Muscle layer of duodenum (tissue), 2 donors: ENCODE results near the gene CNTNAP2.

Source experiments
- H3K27ac ChIP-seq: one replicate; pipeline ENCODE4 v1.7.0; 2013; ENCODE audit warnings: mild to moderate bottlenecking, low read length
- H3K27me3 ChIP-seq: one replicate; pipeline ENCODE4 v1.7.0; 2013; ENCODE audit warnings: low read depth, mild to moderate bottlenecking, control low read depth, low read length
- H3K36me3 ChIP-seq, 2 donors: one replicate each; pipeline ENCODE4 v1.7.0; 2013; ENCODE audit warnings: low read length in 2 of 2, control low read depth in 1 of 2, mild to moderate bottlenecking in 1 of 2; ENCODE audit not compliant: insufficient read depth in 2 of 2, control insufficient read depth in 1 of 2
- H3K4me1 ChIP-seq, 2 donors: one replicate each; pipeline ENCODE4 v1.7.0; 2013; ENCODE audit warnings: low read length in 2 of 2, mild to moderate bottlenecking in 2 of 2, control low read depth in 1 of 2, moderate library complexity in 1 of 2; ENCODE audit not compliant: insufficient read depth in 2 of 2, control insufficient read depth in 1 of 2
- H3K4me3 ChIP-seq, 2 donors: one replicate each; pipeline ENCODE4 v1.7.0; 2013; ENCODE audit warnings: low read length in 2 of 2, low read depth in 1 of 2, mild to moderate bottlenecking in 1 of 2
- H3K9me3 ChIP-seq, 2 donors: one replicate each; pipeline ENCODE4 v1.7.0; 2013; ENCODE audit warnings: low read length in 2 of 2, control low read depth in 1 of 2, mild to moderate bottlenecking in 1 of 2; ENCODE audit not compliant: control insufficient read depth in 1 of 2
- donor health status: healthy.

Gene CNTNAP2

DNA sequence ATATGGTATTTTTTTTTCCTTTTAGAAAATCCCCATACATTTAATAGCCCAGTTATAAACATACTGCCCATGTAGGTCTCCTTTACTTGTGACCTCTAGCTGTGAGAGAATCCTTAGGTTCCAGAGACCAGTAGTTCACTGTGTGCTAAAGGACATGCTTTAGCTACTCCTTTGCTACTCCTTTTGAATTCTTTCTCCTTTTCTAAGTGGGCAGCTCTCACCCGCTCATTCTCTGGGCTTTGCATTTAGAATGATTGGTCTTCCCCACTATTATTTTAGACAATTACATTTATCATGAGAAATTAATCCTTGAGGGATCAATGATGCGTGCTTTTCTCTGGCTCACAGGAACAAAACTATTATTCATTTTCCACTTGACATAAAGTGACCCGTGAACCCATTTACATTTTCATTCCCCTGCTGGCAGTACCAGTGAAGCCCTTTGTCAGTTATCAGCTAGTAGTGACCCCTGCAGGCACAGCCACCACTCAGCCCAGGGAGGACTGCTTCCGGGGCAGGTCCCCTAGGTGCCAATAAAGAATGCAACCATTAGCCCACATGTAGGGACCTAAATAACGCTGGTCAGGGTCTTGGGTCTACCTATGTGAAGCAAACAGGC lies 844.3 kb downstream of the CNTNAP2 start:
- Histone ChIP-seq H3K4me3 (no peak overlapping the region), H3K4me1 (no peaks in the 10 kb centered on the region), H3K9me3 (no peaks in the 10 kb centered on the region), H3K36me3 (no peaks in the 10 kb centered on the region), H3K27ac (no peak overlapping the region), H3K27me3 (no peaks in the 10 kb centered on the region)

DNA sequence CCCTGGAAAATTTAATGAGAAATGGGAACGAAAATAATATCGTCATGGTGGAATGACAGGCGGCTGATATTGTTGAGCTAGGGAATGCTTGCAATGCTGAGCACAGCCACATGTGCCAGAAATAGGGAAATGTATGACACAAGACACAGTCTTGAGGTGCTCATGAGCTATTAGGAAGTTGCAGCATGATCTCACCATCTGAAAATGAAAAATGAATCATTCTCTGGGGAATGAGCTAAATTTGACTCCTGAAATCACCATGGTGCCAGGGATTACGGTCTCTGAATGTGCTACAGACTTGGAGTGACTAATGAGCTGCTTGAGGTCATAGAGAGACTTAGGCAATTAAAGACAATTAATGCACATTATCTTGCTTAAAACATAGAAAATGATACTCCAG lies 845.0 kb downstream of the CNTNAP2 start:
- no peak overlapping the region for H3K27ac ChIP-seq
- no peaks in the 10 kb centered on the region for H3K27me3 ChIP-seq
- H3K4me1 ChIP-seq = no peaks in the 10 kb centered on the region
- H3K4me3 ChIP-seq = no peak overlapping the region
- H3K36me3 ChIP-seq = no peaks in the 10 kb centered on the region
- H3K9me3 ChIP-seq = no peaks in the 10 kb centered on the region

DNA sequence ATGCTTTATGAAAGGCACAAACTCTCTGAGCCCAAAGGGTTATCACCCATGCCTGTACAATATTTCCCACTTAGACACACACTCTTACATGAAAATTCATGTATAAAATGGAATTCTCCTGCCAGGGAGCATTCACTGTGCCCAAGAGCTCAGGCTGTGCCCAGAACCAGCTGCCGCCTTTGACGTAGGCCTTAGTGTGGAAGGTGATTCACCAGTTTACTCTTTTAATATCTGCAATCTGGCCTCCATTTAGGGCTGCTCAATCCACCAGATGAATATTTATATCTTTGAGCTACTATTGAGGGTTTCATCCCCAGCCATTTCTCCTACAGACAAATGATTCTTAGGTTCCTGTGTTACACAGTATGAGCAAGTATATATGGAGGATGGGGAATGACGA lies 849.7 kb downstream of the CNTNAP2 start:
- Histone ChIP-seq H3K9me3 (peaks cover 0 to 2% of the 10 kb centered on the region in 2 donors), H3K27ac (no peak overlapping the region), H3K36me3 (no peaks in the 10 kb centered on the region), H3K4me3 (no peak overlapping the region), H3K27me3 (no peaks in the 10 kb centered on the region), H3K4me1 (no peaks in the 10 kb centered on the region)

DNA sequence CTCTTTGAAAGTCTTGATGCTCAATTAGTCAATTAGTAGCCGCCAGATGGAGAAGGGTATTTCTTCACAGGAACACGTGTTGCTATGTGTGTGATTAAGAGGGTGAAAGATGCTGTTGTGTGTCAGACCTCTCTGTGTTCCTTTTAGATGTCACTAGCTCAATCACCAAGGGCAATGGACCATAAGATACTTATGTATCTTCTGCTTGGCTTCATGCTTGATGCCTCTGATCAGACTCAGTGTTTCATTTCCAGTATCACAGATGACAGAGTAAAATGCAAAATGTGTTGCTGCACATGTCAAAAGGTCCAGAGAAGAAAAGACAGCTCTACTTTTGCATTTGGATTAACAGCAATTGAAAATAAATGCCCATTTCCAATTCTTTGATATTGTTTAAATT lies 865.9 kb downstream of the CNTNAP2 start:
- Histone ChIP-seq H3K9me3 (no peaks in the 10 kb centered on the region), H3K4me3 (no peak overlapping the region), H3K27me3 (no peaks in the 10 kb centered on the region), H3K36me3 (no peaks in the 10 kb centered on the region), H3K27ac (no peak overlapping the region), H3K4me1 (no peaks in the 10 kb centered on the region)

DNA sequence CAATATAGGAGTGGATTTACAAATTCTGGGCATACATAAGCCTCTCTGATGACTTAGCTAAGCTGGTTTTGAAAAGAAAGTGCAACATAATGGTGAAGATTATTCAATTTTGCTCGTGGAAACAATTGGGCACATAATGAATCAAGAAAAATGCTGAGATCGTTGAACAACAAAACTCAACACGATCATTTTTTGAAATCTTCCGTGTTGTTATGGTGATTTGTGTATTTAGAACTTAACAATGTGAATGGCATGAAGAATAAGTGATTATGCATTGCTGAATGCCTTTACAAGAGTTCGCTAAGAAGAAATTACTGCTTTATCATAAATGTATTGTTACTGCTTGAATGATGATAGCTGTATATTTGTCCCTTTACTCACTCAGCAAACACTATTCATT lies 875.0 kb downstream of the CNTNAP2 start:
- H3K9me3 ChIP-seq = no peaks in the 10 kb centered on the region
- no peak overlapping the region for H3K4me3 ChIP-seq
- no peaks in the 10 kb centered on the region for H3K4me1 ChIP-seq
- no peak overlapping the region for H3K27ac ChIP-seq
- no peaks in the 10 kb centered on the region for H3K36me3 ChIP-seq
- H3K27me3 ChIP-seq = no peaks in the 10 kb centered on the region

DNA sequence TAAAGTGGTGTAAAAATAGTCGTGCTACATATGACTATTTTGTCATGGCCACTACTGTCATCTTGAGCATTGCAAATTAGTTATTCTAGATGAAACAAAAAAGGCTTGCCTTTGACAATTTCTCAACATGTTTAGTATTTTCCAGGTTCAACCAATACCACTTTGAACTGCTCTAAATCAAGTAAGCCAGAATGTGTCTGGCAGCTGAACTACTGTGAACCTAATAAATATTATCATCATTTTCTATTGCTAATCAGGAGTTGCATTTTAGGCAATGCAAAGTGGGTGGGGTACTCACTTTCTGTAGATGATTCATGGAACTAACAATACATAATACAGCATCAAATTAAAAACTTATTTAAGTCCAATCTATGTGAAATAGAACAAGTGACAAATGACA lies 877.2 kb downstream of the CNTNAP2 start:
- Histone ChIP-seq H3K36me3 (no peaks in the 10 kb centered on the region), H3K9me3 (no peaks in the 10 kb centered on the region), H3K4me1 (no peaks in the 10 kb centered on the region), H3K4me3 (no peak overlapping the region), H3K27me3 (no peaks in the 10 kb centered on the region), H3K27ac (no peak overlapping the region)

DNA sequence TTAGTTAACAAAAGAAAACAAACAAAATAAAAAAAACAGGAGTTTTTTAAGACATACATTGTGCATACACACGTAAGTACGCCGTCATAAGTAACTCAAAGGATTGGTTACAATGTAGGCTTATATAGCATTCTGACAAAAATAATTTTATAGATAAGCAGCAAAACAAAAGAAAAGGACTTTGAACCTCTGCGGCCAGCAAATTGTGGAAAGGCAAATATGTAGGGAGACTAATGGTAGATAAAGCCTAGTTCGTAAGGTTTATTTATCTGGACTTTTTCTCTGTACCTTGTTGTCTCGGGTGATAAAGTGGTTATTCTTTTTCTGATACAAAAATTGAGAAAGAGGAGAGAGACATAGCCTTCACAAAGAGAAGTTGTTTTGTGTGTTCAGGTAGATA lies 891.9 kb downstream of the CNTNAP2 start:
- no peaks in the 10 kb centered on the region for H3K9me3 ChIP-seq
- H3K4me3 ChIP-seq = no peak overlapping the region
- H3K36me3 ChIP-seq = no peaks in the 10 kb centered on the region
- H3K4me1 ChIP-seq = no peaks in the 10 kb centered on the region
- no peak overlapping the region for H3K27ac ChIP-seq
- no peaks in the 10 kb centered on the region for H3K27me3 ChIP-seq

DNA sequence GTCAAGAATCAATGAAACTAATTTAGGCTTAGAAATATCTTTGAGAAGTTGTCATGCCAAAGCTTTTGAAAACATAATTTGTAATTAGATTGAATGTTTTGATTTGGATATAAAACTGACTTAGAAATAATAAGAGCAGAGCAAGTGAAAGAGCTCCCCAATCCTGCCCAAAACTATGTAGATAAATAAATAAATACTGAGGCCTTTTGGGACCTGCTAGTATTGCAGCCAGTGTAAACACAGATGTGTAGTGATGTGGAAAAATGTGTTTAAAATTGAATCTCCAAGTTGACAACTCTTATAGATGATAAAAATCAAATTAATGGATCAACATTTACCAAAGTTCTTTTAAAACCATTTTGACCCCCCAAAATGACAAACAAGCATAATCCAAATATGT lies 896.1 kb downstream of the CNTNAP2 start:
- Histone ChIP-seq H3K27ac (no peak overlapping the region), H3K4me1 (no peaks in the 10 kb centered on the region), H3K36me3 (no peaks in the 10 kb centered on the region), H3K4me3 (no peak overlapping the region), H3K27me3 (no peaks in the 10 kb centered on the region), H3K9me3 (no peaks in the 10 kb centered on the region)

DNA sequence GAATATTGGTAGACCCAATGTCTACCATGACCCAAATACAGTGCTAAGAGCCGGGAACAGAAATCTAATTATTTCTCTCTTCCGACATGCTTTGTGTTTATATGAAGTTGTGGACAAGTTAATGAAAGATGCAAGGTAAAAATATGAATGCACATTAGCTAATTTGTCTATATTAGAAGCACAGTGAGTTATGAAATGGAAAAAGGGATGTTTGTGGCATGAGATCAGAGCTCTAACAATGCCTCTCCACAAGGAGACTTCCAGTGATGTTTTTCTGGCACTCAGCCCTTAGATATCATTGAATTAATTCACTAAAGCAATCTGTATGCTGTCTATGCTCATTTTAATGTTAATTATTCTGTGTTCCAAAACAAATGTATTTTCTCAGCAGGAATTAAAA lies 897.2 kb downstream of the CNTNAP2 start:
- no peaks in the 10 kb centered on the region for H3K4me1 ChIP-seq
- no peaks in the 10 kb centered on the region for H3K27me3 ChIP-seq
- H3K36me3 ChIP-seq = no peaks in the 10 kb centered on the region
- no peaks in the 10 kb centered on the region for H3K9me3 ChIP-seq
- H3K4me3 ChIP-seq = no peak overlapping the region
- no peak overlapping the region for H3K27ac ChIP-seq

DNA sequence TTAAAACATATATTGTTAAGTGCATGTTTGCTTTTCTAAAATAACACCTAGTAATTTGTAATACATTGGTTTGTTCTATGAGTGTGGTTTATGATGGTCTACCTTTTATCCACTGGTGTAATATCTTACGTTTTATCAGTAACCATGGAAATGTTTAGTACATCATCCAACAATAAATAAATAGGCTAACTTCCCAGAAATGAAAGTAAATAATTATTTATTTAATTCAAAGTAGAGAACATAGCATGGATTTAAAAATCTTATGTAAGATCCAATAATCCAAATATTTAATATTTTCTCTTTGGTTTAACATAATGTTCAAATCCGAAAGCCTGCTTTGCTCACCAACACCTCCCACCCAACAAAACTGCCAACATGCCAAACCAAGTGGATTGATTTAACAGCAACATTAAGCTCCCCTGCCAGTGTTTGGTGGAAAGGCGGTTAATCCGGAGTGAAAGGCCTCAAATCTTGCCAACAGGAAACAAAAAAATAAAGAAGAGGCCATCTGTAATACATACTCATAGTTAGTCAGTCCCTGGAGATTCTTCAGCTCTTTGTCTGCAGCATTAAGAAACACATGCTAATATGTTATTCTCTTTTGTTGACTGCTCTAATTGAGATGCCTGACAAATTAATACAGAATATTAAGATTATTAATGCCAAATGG lies 897.8 kb downstream of the CNTNAP2 start:
- Histone ChIP-seq H3K9me3 (no peaks in the 10 kb centered on the region), H3K36me3 (no peaks in the 10 kb centered on the region), H3K4me1 (no peaks in the 10 kb centered on the region), H3K4me3 (no peak overlapping the region), H3K27me3 (no peaks in the 10 kb centered on the region), H3K27ac (no peak overlapping the region)

DNA sequence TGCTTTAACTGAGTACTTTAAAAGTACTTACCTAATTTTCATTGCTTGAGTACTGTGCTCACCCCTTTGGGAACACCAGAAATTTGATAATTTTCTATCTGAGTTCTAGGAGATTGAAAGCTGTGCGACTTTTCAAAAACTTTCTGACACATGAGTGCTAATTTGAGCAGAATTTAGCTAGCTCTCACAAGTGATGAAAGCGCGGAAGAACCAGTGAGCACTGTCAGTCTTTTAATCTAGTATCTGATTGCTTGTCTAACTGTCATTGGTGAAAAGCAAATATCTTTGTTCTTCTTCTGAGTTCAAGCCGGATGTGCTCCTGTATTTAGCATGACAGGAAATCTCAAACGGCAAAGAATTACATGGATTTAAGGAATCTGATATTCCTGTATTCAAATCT lies 899.4 kb downstream of the CNTNAP2 start:
- no peaks in the 10 kb centered on the region for H3K27me3 ChIP-seq
- no peaks in the 10 kb centered on the region for H3K36me3 ChIP-seq

DNA sequence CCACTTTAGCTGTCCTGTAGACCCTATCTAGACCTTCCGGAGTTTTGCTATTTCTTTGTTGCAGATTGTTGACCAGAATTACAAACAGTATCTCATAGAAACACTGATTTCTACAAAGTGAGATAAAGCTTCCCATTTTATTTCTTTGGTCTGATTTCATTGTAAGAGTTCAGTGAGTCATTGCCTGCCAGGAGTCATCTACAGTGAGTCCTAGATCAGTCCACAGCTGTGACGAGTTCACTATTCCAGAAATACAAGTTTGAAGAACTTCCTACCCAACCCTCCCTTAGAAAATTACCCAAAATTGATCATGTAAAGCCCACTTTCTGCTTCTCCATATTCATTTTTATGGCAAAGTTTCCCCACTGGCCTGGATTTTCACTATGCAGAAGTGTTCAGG lies 905.5 kb downstream of the CNTNAP2 start:
- H3K4me3 ChIP-seq = no peak overlapping the region
- H3K36me3 ChIP-seq = no peaks in the 10 kb centered on the region
- no peaks in the 10 kb centered on the region for H3K27me3 ChIP-seq
- H3K9me3 ChIP-seq = no peaks in the 10 kb centered on the region
- H3K4me1 ChIP-seq = no peaks in the 10 kb centered on the region
- no peak overlapping the region for H3K27ac ChIP-seq

More for the DNA sequence above, 899.4 kb downstream of the CNTNAP2 start:
- H3K4me1 ChIP-seq = no peaks in the 10 kb centered on the region
- H3K27ac ChIP-seq = no peak overlapping the region
- no peaks in the 10 kb centered on the region for H3K9me3 ChIP-seq
- no peak overlapping the region for H3K4me3 ChIP-seq
